DMS153 treated with DMSO at 0.1 percent for 48 hours (cell line): ENCODE measurements around the gene IQCM.

Source experiments
- DNase-seq: peaks from one replicate; lab custom pipeline; 2025; ENCODE audit not compliant: unreplicated experiment; lab: John Stamatoyannopoulos, UW

Gene IQCM

GRCh38 chr4:149321438-149321837, 494.2 kb downstream of the IQCM start:
- DNase-seq: no peak

- DNase-seq: no peak
Observed at GRCh38 chr4:149311076-149311475, 504.6 kb downstream of the IQCM start.

- DNase-seq: no peak
Observed at GRCh38 chr4:149306537-149306936, 509.1 kb downstream of the IQCM start.
